ENCODE measurements around the gene GNAZ. TPM values are rescaled to one million over a fixed set of nuclear protein-coding genes. Genes with fewer than 3 reads are reported as not detected.

Gene GNAZ
- total and polyA plus RNA-seq, 7 donors, result under 0.01 to 27.6 (median 22.8) TPM

GRCh38 chr22:23057331-23057730, 13.0 kb upstream of the GNAZ start:
- no peak for DNase-seq
- Histone ChIP-seq H3K4me1 (no peaks in the 10 kb centered on the region), H3K27me3 (no peaks in the 10 kb centered on the region), H3K9me3 (no peaks in the 10 kb centered on the region), H3K27ac (no peak overlapping the region), H3K4me3 (no peak overlapping the region), H3K36me3 (no peaks in the 10 kb centered on the region)
- TF ChIP-seq POLR2A (IDR thresholded peaks at IDR 0.05), result no peak
- no peak for TF ChIP-seq POLR2AphosphoS5 (IDR thresholded peaks at IDR 0.05)
- TF ChIP-seq CTCF (IDR thresholded peaks at IDR 0.05), result no peak
- TF ChIP-seq EP300 (IDR thresholded peaks at IDR 0.05), result no peak
- WGBS, 2 donors, result 48 to 94% methylated on average over 1 of the region's 1 CpG
- intact Hi-C loops (cut with DNase I), result no loop called here

- no peaks in the 10 kb centered on the region for H3K36me3 ChIP-seq
- H3K4me1 ChIP-seq, result no peaks in the 10 kb centered on the region
- H3K27ac ChIP-seq, result no peak overlapping the region
- no peak for TF ChIP-seq POLR2A (IDR thresholded peaks at IDR 0.05)
- no peak for TF ChIP-seq POLR2AphosphoS5 (IDR thresholded peaks at IDR 0.05)
- no peak for TF ChIP-seq CTCF (IDR thresholded peaks at IDR 0.05)
- TF ChIP-seq EP300 (IDR thresholded peaks at IDR 0.05), result no peak
- no peaks in the 10 kb centered on the region for H3K27me3 ChIP-seq
- H3K4me3 ChIP-seq, result no peak overlapping the region
- 71 to 74% methylated on average over 2 of the region's 2 CpGs for WGBS, 2 donors
- intact Hi-C loops (cut with DNase I), result no loop called here
- no peaks in the 10 kb centered on the region for H3K9me3 ChIP-seq
- no peak for DNase-seq
Measured at GRCh38 chr22:23058063-23058462, 12.3 kb upstream of the GNAZ start.

GRCh38 chr22:23058481-23059283, 11.6 kb upstream of the GNAZ start:
- H3K4me3 ChIP-seq, result no peak overlapping the region
- H3K9me3 ChIP-seq, result no peaks in the 10 kb centered on the region
- H3K27me3 ChIP-seq, result no peaks in the 10 kb centered on the region
- no peak for DNase-seq
- intact Hi-C loops (cut with DNase I), result no loop called here
- TF ChIP-seq CTCF (IDR thresholded peaks at IDR 0.05), result no peak
- TF ChIP-seq EP300 (IDR thresholded peaks at IDR 0.05), result no peak
- no peak for TF ChIP-seq POLR2AphosphoS5 (IDR thresholded peaks at IDR 0.05)
- no peak for TF ChIP-seq POLR2A (IDR thresholded peaks at IDR 0.05)
- no peaks in the 10 kb centered on the region for H3K36me3 ChIP-seq
- WGBS, 2 donors, result 76 to 77% methylated on average over 9 of the region's 9 CpGs
- H3K27ac ChIP-seq, result no peak overlapping the region
- H3K4me1 ChIP-seq, result no peaks in the 10 kb centered on the region

- intact Hi-C loops (cut with DNase I), result no loop called here
- no peak for DNase-seq
Measured at GRCh38 chr22:23059284-23059948, 10.9 kb upstream of the GNAZ start.

More at GRCh38 chr22:23059284-23059948, 10.9 kb upstream of the GNAZ start:
- no peaks in the 10 kb centered on the region for H3K4me1 ChIP-seq
- WGBS, 2 donors, result 94% methylated on average over 24 of the region's 24 CpGs
- TF ChIP-seq POLR2AphosphoS5 (IDR thresholded peaks at IDR 0.05) (no peak), POLR2A (IDR thresholded peaks at IDR 0.05) (no peak), EP300 (IDR thresholded peaks at IDR 0.05) (no peak), CTCF (IDR thresholded peaks at IDR 0.05) (no peak)
- H3K4me3 ChIP-seq, result no peak overlapping the region
- H3K27ac ChIP-seq, result no peak overlapping the region
- no peaks in the 10 kb centered on the region for H3K9me3 ChIP-seq
- H3K27me3 ChIP-seq, result no peaks in the 10 kb centered on the region
- H3K36me3 ChIP-seq, result no peaks in the 10 kb centered on the region
